GM12878 (cell line): ENCODE measurements around the gene H6PD.

Experiments used
- ATF2 ChIP-seq: IDR thresholded peaks from 2 replicates; pipeline ENCODE4 v1.6.1; 2012; ENCODE audit warnings: low read length, inconsistent platforms
- CTCF ChIP-seq, 3 experiments: IDR thresholded peaks in 2 of 3; conservative IDR thresholded peaks in 1 of 3; 2 replicates each; pipeline ENCODE4 v1.5.1; 2011; ENCODE audit warnings: low read depth in 3 of 3, low read length in 3 of 3, mild to moderate bottlenecking in 3 of 3, control low read depth in 2 of 3, moderate library complexity in 2 of 3, inconsistent platforms in 1 of 3, mixed read lengths in 1 of 3; ENCODE audit not compliant: control insufficient read depth in 2 of 3, insufficient read depth in 1 of 3; ENCODE audit errors: extremely low read depth in 1 of 3
- EGR1 ChIP-seq, 2 experiments: IDR thresholded peaks; 1 replicate in 1 of 2; 2 replicates in 1 of 2; pipeline ENCODE4 v1.6.1; 2011 to 2012; ENCODE audit warnings: low read depth in 2 of 2, low read length in 2 of 2, borderline replicate concordance in 1 of 2, mild to moderate bottlenecking in 1 of 2, moderate library complexity in 1 of 2
- EP300 ChIP-seq, 2 experiments: fragments of 150-350 bp in 1 of 2; IDR thresholded peaks; 2 replicates each; pipeline ENCODE4 v1.6.1; 2011 to 2012; ENCODE audit warnings: low read depth in 2 of 2, low read length in 2 of 2, borderline replicate concordance in 1 of 2, improper control_type of control experiment in 1 of 2, inconsistent platforms in 1 of 2; ENCODE audit not compliant: control insufficient read depth in 1 of 2
- NR2C1 ChIP-seq: fragments of 450-650 bp; IDR thresholded peaks from 2 replicates; pipeline ENCODE4 v1.6.1; 2017; ENCODE audit warnings: antibody characterized with exemption, mild to moderate bottlenecking, moderate library complexity
- NRF1 ChIP-seq: conservative IDR thresholded peaks from 2 replicates; pipeline ENCODE4 v1.6.1; 2011; ENCODE audit warnings: mild to moderate bottlenecking, low read depth, low read length, improper control_type of control experiment
- PRDM15 ChIP-seq: fragments of 450-650 bp; formaldehyde crosslinking; IDR thresholded peaks from 2 replicates; pipeline ENCODE4 v1.4.0; 2020; ENCODE audit warnings: mild to moderate bottlenecking, moderate library complexity
- RFX5 ChIP-seq: IDR thresholded peaks from 2 replicates; pipeline ENCODE4 v1.6.1; 2011; ENCODE audit warnings: low read depth, low read length, improper control_type of control experiment
- SIN3A ChIP-seq: IDR thresholded peaks from 2 replicates; pipeline ENCODE4 v1.6.1; 2012; ENCODE audit warnings: low read depth, low read length, improper control_type of control experiment
- TBL1XR1 ChIP-seq: IDR thresholded peaks from 2 replicates; pipeline ENCODE4 v1.6.1; 2012; ENCODE audit warnings: low read depth, low read length, improper control_type of control experiment
- ZNF207 ChIP-seq: fragments of 450-650 bp; IDR thresholded peaks from 2 replicates; pipeline ENCODE4 v1.6.1; 2014; ENCODE audit warnings: antibody characterized with exemption, mild to moderate bottlenecking, borderline replicate concordance

GRCh38 chr1:9195651-9196050, 38.9 kb upstream of the H6PD start:
- TF ChIP-seq NR2C1 = no peak
- TF ChIP-seq CTCF (IDR thresholded peaks at IDR 0.05 in 2 of 3, conservative IDR thresholded peaks at IDR 0.05 in 1 of 3; ENCODE audit: control insufficient read depth in 2 of 3, extremely low read depth in 1 of 3, insufficient read depth in 1 of 3, low read depth in 3 of 3, low read length in 3 of 3) = no peak
- TF ChIP-seq ATF2 = no peak
- TF ChIP-seq TBL1XR1 = no peak
- TF ChIP-seq EGR1 (IDR thresholded peaks at IDR 0.05; ENCODE audit: borderline replicate concordance in 1 of 2, low read depth in 2 of 2, low read length in 2 of 2) = no peak
- no peak for TF ChIP-seq PRDM15
- no peak for TF ChIP-seq SIN3A
- no peak for TF ChIP-seq EP300 (IDR thresholded peaks at IDR 0.05; ENCODE audit: borderline replicate concordance in 1 of 2, control insufficient read depth in 1 of 2, low read depth in 2 of 2, low read length in 2 of 2)
- no peak for TF ChIP-seq ZNF207
- no peak for TF ChIP-seq RFX5
- no peak for TF ChIP-seq NRF1
